SU-DHL-6 (cell line): ENCODE results near the gene ZDHHC11.

ENCODE experiments used
- EZH2phosphoT487 ChIP-seq: fragments of 200-600 bp; sonication (generic), shearing (Covaris generic); conservative IDR thresholded peaks from 2 replicates; pipeline ENCODE4 v1.6.1; 2018; ENCODE audit warnings: mild to moderate bottlenecking, antibody characterized with exemption, low read length, moderate library complexity, mixed read lengths
- TF ChIP-seq, protein P1 (sequence below): fragments of 200-600 bp; sonication (generic); IDR thresholded peaks from one replicate; pipeline ENCODE4 v1.5.1; 2017; ENCODE audit warnings: antibody characterized with exemption, mild to moderate bottlenecking, low read length, moderate library complexity; ENCODE audit not compliant: insufficient read depth, poor library complexity, severe bottlenecking

DNA sequence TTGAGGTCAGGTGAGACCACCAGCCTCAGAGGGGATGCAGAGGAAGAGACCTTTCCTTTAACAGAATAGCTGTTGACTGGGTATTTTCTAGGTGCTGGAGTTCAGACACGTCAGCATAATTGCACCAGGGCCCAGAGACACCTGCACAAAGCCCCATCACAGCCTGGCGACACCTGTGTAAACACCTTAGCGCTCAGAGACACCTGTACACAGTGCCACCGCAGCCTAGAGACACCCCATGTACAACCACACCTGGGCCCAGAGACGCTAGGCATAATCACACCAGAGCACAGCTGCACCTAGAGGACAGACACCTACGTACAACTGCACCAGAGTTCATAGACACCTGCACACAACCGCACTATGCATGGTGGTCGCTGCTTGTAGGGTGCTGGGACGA is 42.9 kb upstream of the ZDHHC11 start:
- no peak for TF ChIP-seq EZH2phosphoT487
- TF ChIP-seq, protein P1, sequence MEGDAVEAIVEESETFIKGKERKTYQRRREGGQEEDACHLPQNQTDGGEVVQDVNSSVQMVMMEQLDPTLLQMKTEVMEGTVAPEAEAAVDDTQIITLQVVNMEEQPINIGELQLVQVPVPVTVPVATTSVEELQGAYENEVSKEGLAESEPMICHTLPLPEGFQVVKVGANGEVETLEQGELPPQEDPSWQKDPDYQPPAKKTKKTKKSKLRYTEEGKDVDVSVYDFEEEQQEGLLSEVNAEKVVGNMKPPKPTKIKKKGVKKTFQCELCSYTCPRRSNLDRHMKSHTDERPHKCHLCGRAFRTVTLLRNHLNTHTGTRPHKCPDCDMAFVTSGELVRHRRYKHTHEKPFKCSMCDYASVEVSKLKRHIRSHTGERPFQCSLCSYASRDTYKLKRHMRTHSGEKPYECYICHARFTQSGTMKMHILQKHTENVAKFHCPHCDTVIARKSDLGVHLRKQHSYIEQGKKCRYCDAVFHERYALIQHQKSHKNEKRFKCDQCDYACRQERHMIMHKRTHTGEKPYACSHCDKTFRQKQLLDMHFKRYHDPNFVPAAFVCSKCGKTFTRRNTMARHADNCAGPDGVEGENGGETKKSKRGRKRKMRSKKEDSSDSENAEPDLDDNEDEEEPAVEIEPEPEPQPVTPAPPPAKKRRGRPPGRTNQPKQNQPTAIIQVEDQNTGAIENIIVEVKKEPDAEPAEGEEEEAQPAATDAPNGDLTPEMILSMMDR = no peak
